Skin of body (tissue), 2 donors: ENCODE data around the gene SMIM12. TPM values are rescaled to one million over a fixed set of nuclear protein-coding genes. Genes with fewer than 3 reads are reported as not detected.
"Not testable (repeated sequence)": the region's sequence is repeated elsewhere in the genome, so short reads cannot be mapped to it uniquely, and the experiment has no call there.

Experiments
- DNase-seq: peaks from one replicate; lab custom pipeline; 2025; lab: John Stamatoyannopoulos, UW
- total RNA-seq: library from RNA; depleted of rRNA; stranded (reverse); fragments of >200 nt; gene quantifications from one replicate; pipeline ENCODE4 v1.2.3, GENCODE V29; 2014

The SMIM12 gene
- total RNA-seq, 1 donor from 2014 or later = 8.0 TPM

DNA sequence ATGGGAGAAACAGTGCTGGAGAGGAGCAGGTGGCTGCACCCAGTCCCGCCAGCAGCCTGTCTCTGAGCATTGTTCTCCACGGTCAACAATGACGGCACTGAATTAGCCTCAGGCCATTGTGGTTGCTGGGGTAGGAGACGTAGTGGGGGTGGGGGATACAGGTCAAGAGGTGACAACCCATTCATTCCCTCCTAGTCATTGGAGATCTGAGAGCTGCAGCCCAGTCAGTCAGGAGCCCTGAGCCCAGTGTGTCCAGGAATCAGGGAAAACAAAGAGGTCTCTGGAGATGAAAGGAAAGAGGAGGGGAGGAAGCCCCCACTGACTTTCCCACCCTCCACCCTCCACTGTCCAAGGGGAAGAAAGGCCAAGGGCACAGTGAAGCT, 15.3 kb downstream of the SMIM12 start:
- DNase-seq = no peak

DNA sequence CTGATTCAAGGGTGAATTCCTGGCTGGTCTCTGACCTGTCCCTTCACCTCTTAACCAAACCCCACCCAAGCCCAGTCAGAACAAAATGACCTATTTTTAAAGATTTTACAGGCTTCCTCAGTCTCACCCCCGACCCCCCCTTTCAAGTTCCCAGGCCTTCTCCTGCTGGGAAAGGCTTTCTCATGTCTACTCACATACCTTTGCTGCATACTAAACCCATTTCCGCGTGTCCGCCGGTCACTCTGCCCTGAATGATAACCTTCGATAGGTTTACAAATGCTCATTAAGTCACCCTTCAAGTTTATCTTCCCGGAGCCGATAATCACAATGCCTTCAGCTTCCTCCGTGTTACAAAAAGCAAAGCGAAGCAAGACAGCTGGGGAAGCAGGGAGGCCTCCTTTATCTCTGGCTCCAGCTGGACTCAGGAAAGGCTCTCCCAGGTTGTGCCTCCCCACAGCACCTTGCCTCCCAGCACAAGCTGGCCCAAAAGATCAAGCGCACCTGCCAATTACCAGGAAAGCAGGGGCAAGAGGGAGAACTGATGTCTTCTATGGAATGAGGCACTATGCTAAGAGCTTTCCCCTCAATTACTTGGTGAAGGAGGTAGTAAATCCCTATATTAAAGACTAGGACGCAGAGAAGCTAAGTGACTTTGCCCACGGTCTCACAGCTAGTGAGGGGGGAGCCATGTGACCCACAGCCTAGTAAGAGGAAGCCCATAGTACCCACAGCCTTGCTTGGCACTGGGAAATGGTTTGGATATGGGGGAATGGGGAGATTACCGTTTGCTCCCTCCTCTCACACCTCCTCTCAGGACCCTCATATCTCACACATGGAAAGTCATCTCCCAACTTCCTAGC, 15.9 kb downstream of the SMIM12 start:
- no peak for DNase-seq

DNA sequence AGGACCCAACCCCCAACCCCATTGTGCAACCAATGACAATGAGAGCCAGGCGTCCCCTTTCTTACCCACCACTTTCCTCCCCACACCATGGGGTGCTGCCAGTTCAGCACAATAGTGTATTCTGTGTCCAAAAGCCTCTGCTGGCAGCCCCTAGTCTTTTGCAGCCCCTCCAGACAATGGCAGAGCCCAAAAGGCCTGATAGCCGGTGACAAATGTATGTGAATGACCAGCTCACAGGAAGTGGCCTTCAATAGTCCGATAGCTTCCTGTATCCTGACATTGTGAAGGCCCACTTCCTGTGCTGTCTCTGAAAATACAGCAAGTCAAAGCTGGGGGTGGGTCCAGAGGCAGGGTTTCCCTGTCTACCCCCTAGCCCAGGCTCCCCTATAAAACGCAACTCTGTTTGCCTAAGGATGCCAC, 16.6 kb downstream of the SMIM12 start:
- DNase-seq = no peak

DNA sequence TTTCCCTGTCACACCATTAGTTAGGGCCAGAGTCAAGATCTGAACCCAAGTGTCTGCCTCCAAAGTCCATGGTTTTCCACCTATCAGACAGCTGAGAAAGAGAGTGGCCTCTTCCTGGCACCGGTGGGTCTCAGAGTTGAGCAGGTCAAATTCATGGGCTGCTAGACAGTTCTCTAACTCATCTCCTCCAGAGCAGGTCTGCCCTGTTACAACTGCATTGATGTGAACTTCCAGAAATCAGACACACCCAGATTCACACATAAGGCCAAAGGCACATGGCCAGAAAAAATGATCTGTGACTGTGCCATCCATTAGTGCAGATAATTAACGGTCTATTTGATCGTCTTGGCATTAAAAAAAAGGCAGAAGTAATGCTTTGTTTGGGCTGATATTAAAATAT, 17.5 kb downstream of the SMIM12 start:
- DNase-seq = no peak

DNA sequence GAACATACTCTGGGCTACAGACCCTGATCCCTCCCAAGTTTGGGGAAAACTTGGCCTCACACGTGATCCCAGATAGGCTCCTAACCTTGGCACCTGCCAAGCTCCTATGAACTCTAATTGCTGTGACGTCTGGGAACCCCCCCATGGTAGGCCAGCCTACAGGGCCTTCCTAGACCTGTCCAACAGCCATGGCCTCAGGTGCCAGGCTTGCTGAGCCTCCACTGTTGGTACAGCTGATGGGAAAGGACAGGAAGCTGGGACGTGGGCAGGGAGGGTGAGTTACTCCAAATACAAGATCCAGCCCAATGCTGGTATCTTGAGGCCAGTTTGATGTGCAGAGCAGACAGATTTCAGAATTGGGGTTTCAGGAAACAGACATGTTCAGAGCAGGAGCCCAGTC, 19.1 kb downstream of the SMIM12 start:
- no peak for DNase-seq

DNA sequence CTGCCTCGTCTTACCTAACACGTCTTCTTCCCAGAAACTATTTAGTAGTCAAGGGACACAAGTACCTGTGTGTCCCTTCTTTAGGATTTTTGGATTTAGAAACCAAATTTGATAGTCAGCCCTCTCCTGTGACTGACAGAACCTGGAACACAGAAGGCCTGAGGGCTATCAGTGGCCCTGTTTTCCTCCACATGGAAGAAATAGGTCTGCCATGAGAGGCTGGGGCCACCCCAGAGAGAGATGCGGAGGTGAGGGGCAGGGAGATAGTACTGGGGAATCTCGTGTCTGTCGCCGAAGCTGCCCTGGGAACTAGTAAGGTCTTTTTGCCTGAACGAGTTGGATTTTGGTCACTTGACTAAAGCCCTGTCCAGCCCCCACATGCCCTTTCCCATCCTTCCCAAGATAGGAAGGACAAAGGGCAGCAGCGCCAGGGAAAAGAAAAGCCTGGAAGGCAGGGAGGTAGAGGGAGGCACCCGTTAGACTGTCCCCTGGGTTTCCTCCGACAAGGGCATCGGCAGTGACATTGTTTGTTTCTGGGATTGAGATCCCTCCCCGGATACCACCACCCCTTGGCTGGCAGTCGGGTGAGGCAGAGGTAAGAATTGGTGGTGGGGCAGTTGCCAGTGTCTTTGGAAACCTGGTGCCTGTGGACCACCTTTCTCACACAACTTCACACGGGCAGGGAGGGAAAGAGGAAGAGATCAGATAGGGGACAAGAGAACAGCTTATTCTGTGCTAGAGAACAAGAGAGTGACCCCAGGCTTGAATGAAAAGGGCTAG, 19.8 kb downstream of the SMIM12 start:
- no peak for DNase-seq

DNA sequence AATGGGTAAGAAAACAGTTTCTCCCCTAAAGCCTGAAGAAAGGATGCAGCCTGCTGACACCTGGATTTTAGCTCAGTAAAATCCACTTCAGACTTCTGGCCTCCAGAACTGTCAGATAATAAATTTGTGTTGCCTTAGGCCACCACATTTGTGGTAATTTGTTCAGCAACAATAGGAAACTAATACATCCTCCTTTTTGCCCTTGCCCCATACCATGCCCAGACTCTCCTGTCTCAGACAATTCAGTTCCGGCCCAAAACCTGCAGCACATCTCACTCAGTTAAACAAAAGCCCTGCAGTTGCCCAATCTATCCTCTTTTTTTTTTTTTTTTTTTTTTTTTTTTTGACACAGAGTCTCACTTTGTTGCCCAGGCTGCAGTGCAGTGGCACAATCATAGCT, 25.8 kb downstream of the SMIM12 start:
- no peak for DNase-seq

DNA sequence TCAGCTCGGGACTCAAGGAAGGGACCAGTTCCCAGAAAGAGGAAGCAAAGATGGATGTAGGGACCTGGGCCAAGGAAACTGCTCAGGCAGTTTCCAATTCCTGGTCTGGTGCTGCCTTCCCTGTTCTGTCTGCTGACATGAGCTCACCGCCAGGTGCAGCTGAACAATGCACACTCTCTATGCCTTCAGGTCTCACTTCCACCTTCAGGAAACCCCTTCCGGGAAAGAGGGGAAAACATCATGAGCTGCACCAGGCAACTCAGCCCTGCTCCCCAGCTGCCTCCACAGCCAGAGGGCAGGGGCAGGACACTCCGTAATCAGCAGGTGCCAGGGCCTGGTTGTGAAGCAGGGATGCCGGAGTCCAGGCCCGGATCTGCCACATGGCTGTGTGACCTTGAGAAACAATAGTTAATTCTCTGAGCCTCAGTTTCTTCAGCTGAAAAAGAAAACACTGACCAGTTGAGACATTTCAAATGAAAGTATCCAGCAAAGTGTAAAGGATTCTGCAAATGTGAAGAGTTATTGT, 27.8 kb downstream of the SMIM12 start:
- DNase-seq = no peak

DNA sequence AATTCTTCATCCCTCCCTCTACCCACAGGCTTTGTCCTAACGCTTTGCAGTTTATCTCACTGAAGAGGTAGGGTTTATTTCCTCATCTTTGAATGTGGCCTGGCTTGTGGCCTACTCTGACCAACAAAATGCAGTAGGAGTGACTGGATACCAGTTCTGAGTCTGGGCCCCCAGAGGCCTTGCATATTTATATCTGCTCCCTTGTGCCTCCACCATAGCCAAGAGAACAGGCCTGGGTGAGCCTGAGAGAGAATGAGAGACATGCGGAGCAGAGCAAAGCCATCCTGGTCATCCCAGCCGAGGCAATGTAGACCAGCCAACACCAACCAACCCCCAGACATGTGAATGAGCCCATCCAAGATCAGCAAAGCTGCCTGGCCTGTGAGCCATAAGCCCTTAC, 30.3 kb downstream of the SMIM12 start:
- no peak for DNase-seq

DNA sequence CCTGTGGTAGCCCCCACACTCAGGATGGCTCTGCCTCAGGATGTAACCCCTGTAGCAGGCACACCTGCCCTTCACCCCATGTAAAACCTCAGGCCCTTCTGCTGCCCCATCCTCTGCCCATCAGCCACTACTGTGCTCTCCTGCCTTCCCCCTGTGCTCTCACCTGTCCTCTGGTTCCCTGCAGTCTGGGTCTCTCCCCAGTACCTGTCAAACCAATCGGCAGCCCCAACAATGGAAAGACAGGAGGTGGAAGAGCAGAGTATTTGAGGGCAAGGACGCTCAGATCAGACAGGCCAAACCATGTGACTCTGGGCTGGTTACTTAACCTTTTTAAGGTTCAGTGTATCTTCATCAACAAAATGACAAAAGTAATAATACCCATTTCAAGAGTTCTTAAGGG, 30.9 kb downstream of the SMIM12 start:
- DNase-seq = no peak

DNA sequence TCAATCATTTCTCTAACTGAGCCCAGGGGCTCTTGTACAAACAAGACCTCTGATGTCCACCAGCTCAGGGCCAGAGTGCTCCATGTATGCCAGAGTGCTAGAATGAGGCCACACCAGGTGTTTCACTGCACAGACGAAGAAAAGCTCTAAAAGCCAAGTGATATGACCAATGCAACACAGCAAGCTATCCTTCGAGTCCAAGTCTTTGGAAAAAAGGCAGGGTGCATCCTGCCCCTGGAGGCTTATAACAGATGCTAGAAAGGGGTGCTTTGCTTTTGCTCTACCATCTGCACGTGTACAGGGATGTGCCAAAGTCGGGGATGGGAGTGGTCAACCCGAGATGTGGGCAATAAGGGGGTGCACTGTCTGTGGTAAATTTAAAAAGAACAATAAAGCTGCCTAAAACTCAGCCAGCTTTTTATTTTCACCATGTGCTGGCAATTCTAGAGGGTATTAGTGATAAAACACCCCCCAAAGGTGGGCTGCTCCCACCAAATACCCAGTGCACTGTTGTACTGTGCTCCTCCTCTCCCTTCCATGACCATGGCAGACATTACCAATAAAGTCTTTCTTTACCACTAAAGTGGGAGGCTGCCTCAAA, 32.1 kb downstream of the SMIM12 start:
- DNase-seq = no peak

DNA sequence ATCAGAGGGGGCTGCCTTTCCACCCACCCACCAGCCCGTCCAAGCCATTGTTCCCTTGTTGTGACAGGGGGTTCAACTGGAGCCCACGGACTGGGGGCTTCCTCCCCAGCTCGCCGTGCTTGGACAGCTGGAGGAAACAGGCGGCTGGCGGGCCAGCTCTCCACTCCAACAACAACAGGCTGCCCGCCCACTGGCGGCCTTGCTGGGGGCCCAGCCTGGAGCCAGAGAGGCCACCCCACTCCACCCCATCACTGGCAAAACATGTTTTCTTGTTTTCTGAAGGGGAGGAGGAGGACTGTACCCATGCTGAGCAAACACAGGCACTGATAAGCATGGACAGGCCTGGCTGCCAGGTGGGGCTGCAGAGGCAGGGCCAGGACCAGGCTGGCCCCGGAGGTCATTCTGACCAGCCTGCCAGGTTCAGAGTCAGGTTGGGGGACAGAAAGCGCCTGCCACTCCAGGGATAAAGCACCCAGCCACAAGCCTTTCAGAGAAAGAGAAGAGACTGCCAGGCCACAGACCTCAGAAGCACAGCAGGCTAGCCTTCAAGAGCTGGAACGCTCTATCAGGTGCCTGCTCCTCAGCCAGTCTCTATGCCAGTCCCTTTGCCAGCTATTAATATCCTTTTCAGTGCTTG, 34.0 kb downstream of the SMIM12 start:
- no peak for DNase-seq

DNA sequence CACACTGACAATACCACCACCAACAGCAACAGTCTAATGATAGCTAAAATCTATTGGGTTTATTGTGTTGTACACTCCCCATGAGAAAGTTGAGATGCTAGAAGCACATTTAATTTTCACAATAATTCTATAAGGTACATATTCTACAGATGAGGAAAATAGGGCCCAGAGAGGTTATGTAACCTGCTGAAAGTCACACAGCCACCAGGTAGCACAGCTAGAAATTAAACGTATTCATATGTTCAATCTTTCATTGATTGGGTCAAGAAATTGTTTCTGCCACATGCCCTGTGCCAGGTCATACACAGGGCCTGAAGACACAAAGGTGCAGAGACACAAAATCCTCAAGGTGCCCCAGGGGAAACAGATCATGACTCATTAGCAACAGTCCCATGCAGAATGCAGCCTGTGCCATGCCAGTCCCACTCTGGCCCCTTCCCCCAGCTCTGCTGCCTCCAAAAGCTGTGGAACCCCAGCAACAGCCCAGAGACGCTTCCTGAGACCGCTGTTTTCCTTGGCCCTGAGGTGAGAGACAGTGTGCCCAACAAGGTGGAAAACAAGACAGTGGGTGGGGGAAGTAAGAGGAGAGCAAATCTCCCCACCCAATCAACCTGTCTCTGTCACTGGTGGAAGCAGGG, 34.6 kb downstream of the SMIM12 start:
- no peak for DNase-seq

DNA sequence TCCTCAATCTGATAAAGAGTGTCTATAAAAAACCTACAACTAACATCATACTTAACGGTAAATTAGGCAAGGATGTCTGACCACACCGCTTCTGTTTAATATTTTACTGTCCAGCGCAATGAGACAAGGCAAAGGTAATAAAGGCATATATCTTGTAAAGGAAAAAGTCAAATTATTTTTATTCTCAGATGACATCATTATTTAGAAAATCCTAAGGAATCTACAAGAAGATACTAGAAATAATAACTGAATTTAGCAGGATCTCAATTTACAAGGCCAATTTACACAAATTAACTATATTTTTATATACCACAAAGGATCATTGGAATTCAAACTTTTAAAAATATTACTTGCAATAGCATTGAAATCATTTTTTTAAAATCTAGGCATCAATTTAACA, 37.3 kb downstream of the SMIM12 start:
- DNase-seq = no peak

DNA sequence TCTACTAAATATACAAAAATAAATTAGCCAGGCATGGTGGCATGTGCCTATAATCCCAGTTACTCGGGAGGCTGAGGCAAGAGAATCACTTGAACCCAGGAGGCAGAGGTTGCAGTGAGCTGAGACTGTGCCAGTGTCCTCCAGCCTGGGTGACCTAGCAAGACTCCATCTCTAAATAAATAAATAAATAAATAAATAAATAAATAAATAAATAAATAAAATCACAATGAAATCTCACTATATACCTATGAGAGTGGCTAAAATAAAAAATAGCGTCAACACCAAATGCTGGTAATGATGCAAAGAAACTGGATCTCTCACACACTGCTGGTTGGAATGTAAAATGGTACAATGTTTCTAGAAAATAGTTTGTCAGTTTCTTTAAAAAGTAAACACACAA, 40.7 kb downstream of the SMIM12 start:
- not testable (repeated sequence) for DNase-seq

DNA sequence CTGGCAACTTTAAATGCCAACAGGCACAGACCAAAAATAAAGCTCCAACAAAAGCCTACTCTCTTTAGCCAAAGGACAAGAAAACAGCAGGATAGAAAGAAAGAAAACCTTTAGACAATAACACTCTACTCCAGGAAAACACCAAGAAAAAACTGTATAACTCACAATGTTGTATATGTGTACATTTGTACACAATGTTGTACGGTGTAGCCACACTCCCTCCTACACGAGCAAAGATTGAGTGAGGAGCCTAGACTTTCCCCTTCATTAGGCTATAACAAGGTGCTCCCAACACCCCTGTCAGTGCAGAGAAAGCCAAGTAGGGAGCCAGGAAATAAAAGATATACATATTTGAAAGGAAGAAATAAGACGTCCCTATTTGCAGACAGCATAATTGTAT, 42.8 kb downstream of the SMIM12 start:
- DNase-seq = no peak

DNA sequence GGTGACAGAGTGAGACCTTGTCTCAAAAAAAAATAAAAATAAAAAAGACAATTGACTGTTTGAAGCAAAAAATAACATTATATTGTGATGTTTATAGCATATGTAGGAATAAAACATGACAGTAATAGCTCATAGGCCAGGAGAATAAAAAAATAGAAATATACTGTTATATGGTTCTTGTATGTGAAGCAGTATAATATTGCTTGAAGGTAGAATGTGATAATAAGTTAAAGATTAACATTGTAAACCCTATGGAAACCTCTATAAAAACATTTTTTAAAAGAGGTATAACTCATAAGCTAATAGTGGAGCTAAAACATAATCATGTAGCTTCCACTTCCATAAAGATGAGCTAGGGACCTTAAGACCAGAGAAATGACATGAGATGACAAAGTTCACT, 43.2 kb downstream of the SMIM12 start:
- DNase-seq = no peak

DNA sequence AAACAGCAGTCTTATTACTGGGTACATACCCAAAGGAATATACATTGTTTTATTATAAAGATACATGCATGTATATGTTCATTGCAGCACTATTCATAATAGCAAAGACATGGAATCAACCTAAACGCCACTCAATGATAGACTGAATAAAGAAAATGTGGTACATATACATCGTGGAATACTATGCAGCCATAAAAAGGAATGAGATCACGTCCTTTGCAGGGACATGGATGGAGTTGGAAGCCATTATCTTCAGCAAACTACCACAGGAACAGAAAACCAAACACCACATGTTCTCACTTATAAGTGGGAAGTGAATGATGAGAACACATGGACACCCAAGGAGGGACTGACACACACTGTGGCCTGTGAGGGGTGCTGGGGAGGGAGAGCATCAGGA, 48.8 kb downstream of the SMIM12 start:
- DNase-seq = not testable (repeated sequence)

DNA sequence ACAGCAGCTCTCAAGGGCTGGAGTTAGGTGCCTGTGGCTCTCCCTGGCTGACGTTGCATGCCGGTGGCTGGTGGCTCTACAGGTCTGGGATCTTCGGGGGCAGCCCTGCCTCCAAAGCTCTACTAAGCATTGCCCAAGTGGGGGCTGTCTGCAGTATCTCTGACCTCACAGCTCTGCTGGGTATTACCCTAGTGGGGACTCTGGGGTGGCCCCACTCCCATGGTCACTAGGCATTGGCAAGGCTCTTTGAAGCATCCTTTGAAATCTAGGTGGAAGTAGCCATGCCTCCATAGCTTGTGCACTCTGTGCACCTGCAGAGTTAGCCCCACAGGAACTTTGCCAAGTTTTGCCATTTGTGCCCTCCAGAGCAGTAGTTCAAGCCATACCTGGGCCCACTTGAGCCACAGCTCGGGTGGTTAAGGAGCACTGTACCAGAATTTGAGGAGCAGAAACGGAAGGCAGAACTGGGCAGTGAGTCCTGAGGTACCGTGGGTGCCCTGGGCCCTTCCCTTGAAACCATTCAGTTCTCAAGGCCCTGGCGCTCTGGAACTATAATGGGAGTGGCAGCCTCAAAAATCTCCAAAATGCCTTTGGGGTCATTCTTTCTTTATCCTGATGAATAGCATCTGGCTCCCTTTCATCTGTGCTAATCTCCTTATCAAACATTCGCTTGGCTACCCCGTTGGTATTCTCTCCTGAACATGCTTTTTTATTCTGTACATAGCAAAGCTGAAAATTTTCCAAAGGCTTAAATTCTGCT, 51.3 kb downstream of the SMIM12 start:
- DNase-seq = no peak

DNA sequence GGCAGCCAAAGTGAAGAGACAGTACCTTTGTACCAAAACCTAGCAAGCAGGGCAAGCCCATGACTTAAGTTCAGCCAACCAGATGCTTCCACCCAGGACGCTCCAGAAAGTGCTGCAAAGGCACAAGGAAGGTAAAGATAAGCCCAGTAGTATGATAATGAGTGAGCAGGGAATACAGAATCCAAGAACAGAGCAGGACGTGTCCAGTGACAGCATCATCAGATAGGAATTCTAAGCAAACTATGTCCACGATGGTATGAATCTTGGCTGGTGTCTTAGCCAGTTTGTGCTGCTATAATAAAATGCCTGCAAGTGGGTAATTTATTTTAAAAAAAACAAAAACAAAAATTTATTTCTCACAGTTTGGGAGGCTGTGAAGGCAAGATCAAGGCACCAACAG, 53.2 kb downstream of the SMIM12 start:
- DNase-seq = no peak
